OCI-LY3 (cell line): ENCODE results near the gene DHCR24.

Source experiments
- CTCF ChIP-seq: fragments of 200-600, 300-600 bp; sonication (generic); IDR thresholded peaks from 2 replicates; pipeline ENCODE4 v1.5.1; 2014; ENCODE audit warnings: antibody characterized with exemption, low read length, low read depth
- EZH2phosphoT487 ChIP-seq: fragments of 200-600 bp; shearing (Covaris generic); IDR thresholded peaks from 2 replicates; pipeline ENCODE4 v1.6.1; 2018; ENCODE audit warnings: antibody characterized with exemption, mixed run types, low read depth

- TF ChIP-seq CTCF (no peak), EZH2phosphoT487 (no peak)
These were observed 2.8 kb downstream of the DHCR24 start for GRCh38 chr1:54884135-54884586.
